H1 (cell line): ENCODE data around the gene FCMR. TPM values are rescaled to one million over a fixed set of nuclear protein-coding genes. Genes with fewer than 3 reads are reported as not detected.

ENCODE experiments used
- CTCF ChIA-PET: fragments of 300-600 bp; sonication (Branson Sonifier 250); formaldehyde crosslinking; loops from one replicate; lab custom pipeline; 2021; ENCODE audit not compliant: partially characterized antibody; lab: Charles Lee
- POLR2A ChIA-PET: fragments of 300-600 bp; sonication (Branson Sonifier 250); formaldehyde crosslinking; loops from one replicate; lab custom pipeline; 2021; ENCODE audit warnings: inconsistent platforms; ENCODE audit not compliant: partially characterized antibody; lab: Charles Lee
- DNase-seq, 2 experiments: peaks; one replicate each; pipeline versions ENCODE4 v3.0.0 to v3.0.0-alpha.2; 2010 to 2022; ENCODE audit warnings: low spot score in 2 of 2, low read depth in 1 of 2, mixed read lengths in 1 of 2
- FAIRE-seq: peaks from 2 replicates; lab custom pipeline; 2011; peaks lifted over from hg19 to GRCh38; lab: Jason Lieb, UNC
- H2AFZ ChIP-seq: 2 replicates; pipeline ENCODE4 v1.8.1; 2012; ENCODE audit warnings: low read length, inconsistent platforms
- H2AK5ac ChIP-seq: 2 replicates; pipeline ENCODE4 v1.6.1; 2013; ENCODE audit warnings: low read depth, low read length
- H2BK120ac ChIP-seq: replicated peaks from 2 replicates; pipeline ENCODE3; 2013; ENCODE audit warnings: low read depth, low read length, inconsistent platforms
- H2BK12ac ChIP-seq: 2 replicates; pipeline ENCODE4 v1.6.1; 2013; ENCODE audit warnings: low read depth, low read length
- H2BK15ac ChIP-seq: 2 replicates; pipeline ENCODE4 v1.6.1; 2013; ENCODE audit warnings: low read length
- H2BK20ac ChIP-seq: 2 replicates; pipeline ENCODE4 v1.6.1; 2013; ENCODE audit warnings: low read length
- H2BK5ac ChIP-seq: 2 replicates; pipeline ENCODE4 v1.6.1; 2013; ENCODE audit warnings: low read depth, low read length
- H3K14ac ChIP-seq: 2 replicates; pipeline ENCODE4 v1.6.1; 2013; ENCODE audit warnings: inconsistent platforms; ENCODE audit not compliant: insufficient read length
- H3K18ac ChIP-seq: 2 replicates; pipeline ENCODE4 v1.6.1; 2013; ENCODE audit warnings: low read length; ENCODE audit errors: extremely low read depth
- H3K23ac ChIP-seq: 2 replicates; pipeline ENCODE4 v1.6.1; 2013; ENCODE audit warnings: inconsistent platforms; ENCODE audit not compliant: insufficient read length
- H3K23me2 ChIP-seq: 2 replicates; pipeline ENCODE4 v1.6.1; 2013; ENCODE audit warnings: low read depth, low read length
- H3K27ac ChIP-seq: 2 replicates; pipeline ENCODE4 v1.6.1; 2011; ENCODE audit warnings: low read depth, low read length, inconsistent platforms
- H3K27me3 ChIP-seq, 4 experiments: replicated peaks in 1 of 4; 1 replicate in 1 of 4; 2 replicates in 3 of 4; pipeline versions ENCODE4 v1.6.1 to v1.8.1; 2011 to 2013; ENCODE audit warnings: low read length in 3 of 4, mild to moderate bottlenecking in 3 of 4, inconsistent platforms in 2 of 4, mixed read lengths in 2 of 4, moderate library complexity in 1 of 4; ENCODE audit not compliant: control insufficient read depth in 3 of 4, insufficient read depth in 3 of 4; ENCODE audit errors: extremely low read depth in 1 of 4
- H3K36me3 ChIP-seq, 4 experiments: 2 replicates each; pipeline versions ENCODE4 v1.6.1 to v1.8.1; 2011 to 2013; ENCODE audit warnings: mild to moderate bottlenecking in 4 of 4, low read length in 3 of 4, moderate library complexity in 2 of 4, control low read depth in 1 of 4, inconsistent platforms in 1 of 4; ENCODE audit not compliant: insufficient read depth in 4 of 4, control insufficient read depth in 2 of 4
- H3K4ac ChIP-seq: replicated peaks from 2 replicates; pipeline ENCODE3; 2013; ENCODE audit warnings: low read length, low read depth, mixed read lengths, inconsistent platforms; ENCODE audit not compliant: insufficient read length
- H3K4me1 ChIP-seq, 4 experiments: replicated peaks in 1 of 4; 1 replicate in 1 of 4; 2 replicates in 3 of 4; pipeline versions ENCODE4 v1.6.1 to v1.8.1; 2011 to 2013; ENCODE audit warnings: low read length in 3 of 4, inconsistent platforms in 2 of 4, mixed read lengths in 1 of 4; ENCODE audit not compliant: insufficient read depth in 4 of 4, control insufficient read depth in 3 of 4
- H3K4me2 ChIP-seq, 2 experiments: 2 replicates each; pipeline versions ENCODE4 v1.6.1 to v1.8.1; 2011 to 2013; ENCODE audit warnings: low read depth in 2 of 2, low read length in 2 of 2, control low read depth in 1 of 2, inconsistent platforms in 1 of 2, mild to moderate bottlenecking in 1 of 2; ENCODE audit not compliant: insufficient read depth in 1 of 2
- H3K4me3 ChIP-seq, 4 experiments: fragments of 200-600, 300-600 bp in 1 of 4; sonication (generic), shearing (Covaris generic), sonication (Bioruptor Twin) in 1 of 4; 2 replicates each; pipeline versions ENCODE4 v1.5.1 to v1.8.1; 2011 to 2016; ENCODE audit warnings: low read length in 4 of 4, low read depth in 3 of 4, control low read depth in 2 of 4, inconsistent platforms in 2 of 4, mild to moderate bottlenecking in 2 of 4, mixed read lengths in 1 of 4, moderate library complexity in 1 of 4; ENCODE audit not compliant: insufficient read depth in 2 of 4; ENCODE audit errors: extremely low read depth in 1 of 4
- H3K56ac ChIP-seq: replicated peaks from 2 replicates; pipeline ENCODE3; 2013; ENCODE audit warnings: low read depth, mild to moderate bottlenecking, mixed read lengths, low read length, inconsistent platforms; ENCODE audit not compliant: insufficient read length
- H3K79me1 ChIP-seq: 2 replicates; pipeline ENCODE4 v1.6.1; 2013; ENCODE audit warnings: low read depth, low read length, control low read depth
- H3K79me2 ChIP-seq, 2 experiments: 2 replicates each; pipeline versions ENCODE4 v1.6.1 to v1.8.1; 2012 to 2013; ENCODE audit warnings: low read length in 2 of 2, mild to moderate bottlenecking in 2 of 2, inconsistent platforms in 1 of 2; ENCODE audit not compliant: insufficient read depth in 2 of 2, control insufficient read depth in 1 of 2
- H3K9ac ChIP-seq, 4 experiments: replicated peaks in 1 of 4; 1 replicate in 1 of 4; 2 replicates in 3 of 4; pipeline versions ENCODE4 v1.6.1 to v1.8.1; 2011 to 2013; ENCODE audit warnings: low read depth in 3 of 4, low read length in 3 of 4, control low read depth in 2 of 4, mild to moderate bottlenecking in 2 of 4, moderate library complexity in 2 of 4, inconsistent platforms in 1 of 4; ENCODE audit errors: extremely low read depth in 1 of 4
- H3K9me3 ChIP-seq, 2 experiments: 2 replicates each; pipeline versions ENCODE4 v1.6.1 to v1.8.1; 2012 to 2013; ENCODE audit warnings: mild to moderate bottlenecking in 2 of 2, moderate library complexity in 2 of 2, control low read depth in 1 of 2, inconsistent platforms in 1 of 2, low read depth in 1 of 2, low read length in 1 of 2, mixed read lengths in 1 of 2; ENCODE audit not compliant: insufficient read depth in 2 of 2
- H4K20me1 ChIP-seq, 2 experiments: replicated peaks in 1 of 2; 2 replicates each; pipeline versions ENCODE3 to v1.8.1; 2011 to 2013; ENCODE audit warnings: inconsistent platforms in 2 of 2, low read length in 2 of 2, mild to moderate bottlenecking in 1 of 2; ENCODE audit not compliant: insufficient read depth in 2 of 2, control insufficient read depth in 1 of 2
- H4K5ac ChIP-seq: 2 replicates; pipeline ENCODE4 v1.6.1; 2013; ENCODE audit warnings: low read length, low read depth, mixed read lengths, inconsistent platforms; ENCODE audit not compliant: insufficient read length
- H4K8ac ChIP-seq: 2 replicates; pipeline ENCODE4 v1.8.0; 2013; ENCODE audit warnings: mild to moderate bottlenecking, moderate library complexity, low read length, inconsistent platforms; ENCODE audit not compliant: insufficient read depth; ENCODE audit errors: extremely low read depth
- H4K91ac ChIP-seq: replicated peaks from 2 replicates; pipeline ENCODE3; 2013; ENCODE audit warnings: low read length, mixed read lengths, inconsistent platforms; ENCODE audit not compliant: insufficient read length
- BACH1 ChIP-seq: IDR thresholded peaks from 2 replicates; pipeline ENCODE4 v1.6.1; 2012; ENCODE audit warnings: low read length, improper control_type of control experiment
- CEBPB ChIP-seq: IDR thresholded peaks from 2 replicates; pipeline ENCODE4 v1.6.1; 2012; ENCODE audit warnings: low read depth, low read length
- MAX ChIP-seq: IDR thresholded peaks from 2 replicates; pipeline ENCODE4 v1.6.1; 2012; ENCODE audit warnings: inconsistent platforms
- SP4 ChIP-seq: IDR thresholded peaks from 2 replicates; pipeline ENCODE4 v1.6.1; 2012; ENCODE audit warnings: low read length, inconsistent platforms
- SRF ChIP-seq: IDR thresholded peaks from 2 replicates; pipeline ENCODE4 v1.6.1; 2011; ENCODE audit warnings: mild to moderate bottlenecking, low read depth, low read length, moderate library complexity
- TAF1 ChIP-seq: IDR thresholded peaks from 2 replicates; pipeline ENCODE4 v1.6.1; 2011; ENCODE audit warnings: mild to moderate bottlenecking, low read depth, low read length
- WGBS, 2 experiments: shearing (Covaris generic) in 1 of 2; methylation state at CpG; one replicate each; pipeline versions ENCODE4 v1.1.6 to v1.1.7; 2013 to 2015; ENCODE audit warnings: low lambda C conversion rate in 2 of 2, mixed read lengths in 2 of 2, inconsistent platforms in 1 of 2, low coverage in 1 of 2, missing lambda C conversion rate in 1 of 2; ENCODE audit not compliant: insufficient replicate concordance in 2 of 2, insufficient coverage in 1 of 2, insufficient read length in 1 of 2; ENCODE audit errors: extremely low coverage in 1 of 2, missing lambda C conversion rate in 1 of 2; 5-methylcytosine and 5-hydroxymethylcytosine counted together
- polyA plus RNA-seq, 7 experiments: library from polyadenylated mRNA; depleted of rRNA in 3 of 7; stranded (reverse) in 5 of 7; unstranded in 2 of 7; fragments of >200 nt in 5 of 7; fragments of 200-250 nt in 2 of 7; gene quantifications; 1 replicate in 5 of 7; 2 replicates in 1 of 7; 4 replicates in 1 of 7; pipeline versions ENCODE4 v1.2.1 to v1.2.3, GENCODE V29; 2011 to 2013; ENCODE audit warnings: missing spikeins in 2 of 7, mixed read lengths in 2 of 7
- total RNA-seq: library from RNA; stranded (reverse); fragmentation: NEBNext Ultra II Directional; extraction: Animal tissue kit (Norgen Biotek cat#: 25700); gene quantifications from 2 replicates; pipeline ENCODE4 v1.2.1, GENCODE V29; 2021

Gene FCMR
- total and polyA plus RNA-seq, 2 of the 8 experiments (the other 6 are each of a cell fraction or from before 2014, with no cell fraction given), result 0.53 TPM; not detected in 1

DNA sequence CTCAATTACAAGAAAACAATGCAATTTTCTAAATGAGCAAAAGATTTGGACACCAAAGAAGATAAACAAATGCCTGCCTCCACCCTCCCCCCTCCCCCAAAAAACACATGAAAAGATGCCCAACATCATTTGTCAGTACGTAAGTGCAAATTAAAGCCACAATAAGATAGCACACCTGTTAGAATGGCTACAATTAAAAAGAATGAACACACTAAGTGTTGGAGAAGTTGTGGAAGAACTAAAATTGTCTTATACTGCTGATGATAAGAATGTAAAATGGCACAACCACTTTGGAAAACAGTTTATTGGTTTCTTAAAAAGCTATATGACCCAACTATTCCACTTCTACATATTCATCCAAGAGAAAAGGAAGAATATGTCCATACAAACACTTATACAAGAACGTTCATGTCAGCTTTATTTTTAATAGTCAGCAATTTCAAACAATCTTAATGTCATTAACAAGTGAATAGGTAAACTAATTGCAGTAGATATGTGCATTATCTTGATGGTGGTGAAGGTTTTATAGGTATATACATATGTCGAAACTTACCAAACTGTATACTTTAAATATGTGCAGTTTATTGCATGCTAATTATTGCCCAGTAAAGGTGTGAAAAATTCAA lies 45.9 kb downstream of the FCMR start:
- Histone ChIP-seq H3K18ac (no peak overlapping the region), H3K9ac (no peak overlapping the region), H4K91ac (no peak overlapping the region), H3K4me1 (no peaks in the 10 kb centered on the region), H3K4me3 (no peak overlapping the region), H2BK5ac (no peak overlapping the region), H2AK5ac (no peak overlapping the region), H3K4ac (no peak overlapping the region), H4K20me1 (no peaks in the 10 kb centered on the region), H3K23me2 (no peaks in the 10 kb centered on the region), H3K27ac (no peak overlapping the region), H3K9me3 (peaks cover 3 to 20% of the 10 kb centered on the region in 2 experiments), H2BK15ac (no peak overlapping the region), H3K27me3 (no peaks in the 10 kb centered on the region; a peak in 1 of 7 replicates), H2BK20ac (no peak overlapping the region), H3K14ac (no peak overlapping the region), H3K56ac (no peak overlapping the region), H2BK120ac (no peak overlapping the region), H3K79me1 (no peaks in the 10 kb centered on the region)
- no peak for DNase-seq
- TF ChIP-seq BACH1, result no peak
- TF ChIP-seq SRF, result no peak
- no peak for TF ChIP-seq SP4
- TF ChIP-seq MAX, result no peak
- no peak for TF ChIP-seq CEBPB
- TF ChIP-seq TAF1, result no peak
- TF ChIP-seq, all 59 proteins: peak for 0
- Histone ChIP-seq H4K5ac (no peak overlapping the region), H2AFZ (no peak overlapping the region), H3K79me2 (no peaks in the 10 kb centered on the region), H3K36me3 (no peaks in the 10 kb centered on the region), H4K8ac (no peak overlapping the region), H3K23ac (no peak overlapping the region), H2BK12ac (no peak overlapping the region), H3K4me2 (no peak overlapping the region)
- POLR2A ChIA-PET, result no interaction called here
- CTCF ChIA-PET, result no interaction called here
- no peak for FAIRE-seq
- WGBS, 2 experiments, result 77% methylated on average over 3 of the region's 3 CpGs; no CpG with 5 or more reads in 1 of the 2 experiments
